Measurements from ENCODE around the gene TMEM132A. TPM values are rescaled to one million over a fixed set of nuclear protein-coding genes. Genes with fewer than 3 reads are reported as not detected.

The TMEM132A gene
- total RNA-seq, 1 donor from 2014 or later = 22.6 TPM

- Histone ChIP-seq H3K27me3 (ENCODE audit: control insufficient read depth, insufficient read depth, low read length) (no peaks in the 10 kb centered on the region), H3K4me3 (ENCODE audit: low read depth, low read length) (no peak overlapping the region), H3K36me3 (ENCODE audit: control insufficient read depth, insufficient read depth, low read length) (peaks cover 6% of the 10 kb centered on the region)
- DNase-seq (ENCODE audit: low read depth) (no peak), FAIRE-seq (no peak)
- no peak for TF ChIP-seq CTCF (IDR thresholded peaks at IDR 0.05; ENCODE audit: insufficient read depth, low read length, severe bottlenecking)
These were observed 45.2 kb upstream of the TMEM132A start for GRCh38 chr11:60879104-60879503.

- FAIRE-seq (no peak), DNase-seq (ENCODE audit: low read depth) (no peak)
- no peak for TF ChIP-seq CTCF (IDR thresholded peaks at IDR 0.05; ENCODE audit: insufficient read depth, low read length, severe bottlenecking)
- Histone ChIP-seq H3K36me3 (ENCODE audit: control insufficient read depth, insufficient read depth, low read length) (peaks cover 6% of the 10 kb centered on the region), H3K4me3 (ENCODE audit: low read depth, low read length) (no peak overlapping the region), H3K27me3 (ENCODE audit: control insufficient read depth, insufficient read depth, low read length) (no peaks in the 10 kb centered on the region)
These were observed 44.2 kb upstream of the TMEM132A start for GRCh38 chr11:60879971-60880588.

- FAIRE-seq (no peak), DNase-seq (ENCODE audit: low read depth) (no peak)
- no peaks in the 10 kb centered on the region for H3K27me3 ChIP-seq (ENCODE audit: control insufficient read depth, insufficient read depth, low read length)
- H3K36me3 ChIP-seq (ENCODE audit: control insufficient read depth, insufficient read depth, low read length) = peaks cover 6% of the 10 kb centered on the region
- TF ChIP-seq CTCF (IDR thresholded peaks at IDR 0.05; ENCODE audit: insufficient read depth, low read length, severe bottlenecking) = no peak
- no peak overlapping the region for H3K4me3 ChIP-seq (ENCODE audit: low read depth, low read length)
These were observed 43.5 kb upstream of the TMEM132A start for GRCh38 chr11:60880643-60881282.

GRCh38 chr11:60887556-60887955 is 36.7 kb upstream of the TMEM132A start:
- Histone ChIP-seq H3K4me3 (ENCODE audit: low read depth, low read length) (no peak overlapping the region), H3K27me3 (ENCODE audit: control insufficient read depth, insufficient read depth, low read length) (no peaks in the 10 kb centered on the region), H3K36me3 (ENCODE audit: control insufficient read depth, insufficient read depth, low read length) (peaks cover 7% of the 10 kb centered on the region)
- DNase-seq (ENCODE audit: low read depth) (peak; percentile 45), FAIRE-seq (no peak)
- peak; percentile 64 for TF ChIP-seq CTCF (IDR thresholded peaks at IDR 0.05; ENCODE audit: insufficient read depth, low read length, severe bottlenecking)

GRCh38 chr11:60889869-60890311 is 34.4 kb upstream of the TMEM132A start:
- H3K36me3 ChIP-seq (ENCODE audit: control insufficient read depth, insufficient read depth, low read length) = peaks cover 10% of the 10 kb centered on the region
- FAIRE-seq (no peak), DNase-seq (ENCODE audit: low read depth) (no peak)
- TF ChIP-seq CTCF (IDR thresholded peaks at IDR 0.05; ENCODE audit: insufficient read depth, low read length, severe bottlenecking) = no peak
- no peak overlapping the region for H3K4me3 ChIP-seq (ENCODE audit: low read depth, low read length)
- no peaks in the 10 kb centered on the region for H3K27me3 ChIP-seq (ENCODE audit: control insufficient read depth, insufficient read depth, low read length)
